ENCODE data around the gene OTX2. TPM values are rescaled to one million over a fixed set of nuclear protein-coding genes. Genes with fewer than 3 reads are reported as not detected.

The OTX2 gene
- total RNA-seq = not detected

- no peak within 1 kb of the TSS for H3K4me3 ChIP-seq (ENCODE audit: low read length)
- H3K27me3 ChIP-seq (ENCODE audit: insufficient read depth, low read length) = peaks cover 93% of the 10 kb centered on the region
- no peaks in the 10 kb centered on the region for H3K9me3 ChIP-seq (ENCODE audit: low read depth, low read length)
- H3K4me1 ChIP-seq (ENCODE audit: insufficient read depth, low read length) = no peaks in the 10 kb centered on the region
Measured at GRCh38 chr14:56810147-56810719, at the start of gene OTX2. OTX2 (minus strand) TSS chr14:56810479; CDS start chr14:56805456, 5,023 bp downstream.

- H3K27me3 ChIP-seq (ENCODE audit: insufficient read depth, low read length) = peaks cover 23% of the 10 kb centered on the region
- no peaks in the 10 kb centered on the region for H3K4me1 ChIP-seq (ENCODE audit: insufficient read depth, low read length)
- H3K9me3 ChIP-seq (ENCODE audit: low read depth, low read length) = no peaks in the 10 kb centered on the region
- no peak overlapping the region for H3K4me3 ChIP-seq (ENCODE audit: low read length)
Measured at GRCh38 chr14:56858422-56858821, 48.1 kb upstream of the OTX2 start.

GRCh38 chr14:56857216-56857615, 46.9 kb upstream of the OTX2 start:
- Histone ChIP-seq H3K4me3 (ENCODE audit: low read length) (no peak overlapping the region), H3K4me1 (ENCODE audit: insufficient read depth, low read length) (no peaks in the 10 kb centered on the region), H3K27me3 (ENCODE audit: insufficient read depth, low read length) (peaks cover 23% of the 10 kb centered on the region), H3K9me3 (ENCODE audit: low read depth, low read length) (no peaks in the 10 kb centered on the region)

- Histone ChIP-seq H3K4me1 (ENCODE audit: insufficient read depth, low read length) (no peaks in the 10 kb centered on the region), H3K9me3 (ENCODE audit: low read depth, low read length) (no peaks in the 10 kb centered on the region), H3K27me3 (ENCODE audit: insufficient read depth, low read length) (peaks cover 23% of the 10 kb centered on the region), H3K4me3 (ENCODE audit: low read length) (no peak overlapping the region)
Measured at GRCh38 chr14:56855891-56856461, 45.7 kb upstream of the OTX2 start.

- Histone ChIP-seq H3K4me3 (ENCODE audit: low read length) (no peak overlapping the region), H3K4me1 (ENCODE audit: insufficient read depth, low read length) (no peaks in the 10 kb centered on the region), H3K27me3 (ENCODE audit: insufficient read depth, low read length) (peaks cover 20% of the 10 kb centered on the region), H3K9me3 (ENCODE audit: low read depth, low read length) (no peaks in the 10 kb centered on the region)
Measured at GRCh38 chr14:56854325-56854724, 44.0 kb upstream of the OTX2 start.

GRCh38 chr14:56846970-56847930, 37.0 kb upstream of the OTX2 start:
- no peaks in the 10 kb centered on the region for H3K4me1 ChIP-seq (ENCODE audit: insufficient read depth, low read length)
- H3K9me3 ChIP-seq (ENCODE audit: low read depth, low read length) = no peaks in the 10 kb centered on the region
- peaks cover 18% of the 10 kb centered on the region for H3K27me3 ChIP-seq (ENCODE audit: insufficient read depth, low read length)
- H3K4me3 ChIP-seq (ENCODE audit: low read length) = no peak overlapping the region

- H3K4me1 ChIP-seq (ENCODE audit: insufficient read depth, low read length) = no peaks in the 10 kb centered on the region
- peaks cover 18% of the 10 kb centered on the region for H3K27me3 ChIP-seq (ENCODE audit: insufficient read depth, low read length)
- H3K4me3 ChIP-seq (ENCODE audit: low read length) = no peak overlapping the region
- H3K9me3 ChIP-seq (ENCODE audit: low read depth, low read length) = no peaks in the 10 kb centered on the region
Measured at GRCh38 chr14:56844406-56845002, 34.2 kb upstream of the OTX2 start.

GRCh38 chr14:56841611-56842010, 31.3 kb upstream of the OTX2 start:
- no peaks in the 10 kb centered on the region for H3K4me1 ChIP-seq (ENCODE audit: insufficient read depth, low read length)
- H3K9me3 ChIP-seq (ENCODE audit: low read depth, low read length) = no peaks in the 10 kb centered on the region

GRCh38 chr14:56840221-56840620, 29.9 kb upstream of the OTX2 start:
- H3K4me3 ChIP-seq (ENCODE audit: low read length) = no peak overlapping the region
- no peaks in the 10 kb centered on the region for H3K9me3 ChIP-seq (ENCODE audit: low read depth, low read length)
- no peaks in the 10 kb centered on the region for H3K4me1 ChIP-seq (ENCODE audit: insufficient read depth, low read length)
- H3K27me3 ChIP-seq (ENCODE audit: insufficient read depth, low read length) = peaks cover 8% of the 10 kb centered on the region

More at GRCh38 chr14:56841611-56842010, 31.3 kb upstream of the OTX2 start:
- Histone ChIP-seq H3K4me3 (ENCODE audit: low read length) (no peak overlapping the region), H3K27me3 (ENCODE audit: insufficient read depth, low read length) (peaks cover 17% of the 10 kb centered on the region)

- no peak overlapping the region for H3K4me3 ChIP-seq (ENCODE audit: low read length)
- H3K9me3 ChIP-seq (ENCODE audit: low read depth, low read length) = no peaks in the 10 kb centered on the region
- H3K27me3 ChIP-seq (ENCODE audit: insufficient read depth, low read length) = peaks cover 4% of the 10 kb centered on the region
- no peaks in the 10 kb centered on the region for H3K4me1 ChIP-seq (ENCODE audit: insufficient read depth, low read length)
Measured at GRCh38 chr14:56829151-56829550, 18.9 kb upstream of the OTX2 start.

GRCh38 chr14:56826214-56826613, 15.9 kb upstream of the OTX2 start:
- no peaks in the 10 kb centered on the region for H3K4me1 ChIP-seq (ENCODE audit: insufficient read depth, low read length)
- H3K4me3 ChIP-seq (ENCODE audit: low read length) = no peak overlapping the region
- peaks cover 15% of the 10 kb centered on the region for H3K27me3 ChIP-seq (ENCODE audit: insufficient read depth, low read length)
- H3K9me3 ChIP-seq (ENCODE audit: low read depth, low read length) = no peaks in the 10 kb centered on the region

GRCh38 chr14:56821805-56822610, 11.7 kb upstream of the OTX2 start:
- Histone ChIP-seq H3K4me1 (ENCODE audit: insufficient read depth, low read length) (no peaks in the 10 kb centered on the region), H3K27me3 (ENCODE audit: insufficient read depth, low read length) (peaks cover 47% of the 10 kb centered on the region), H3K9me3 (ENCODE audit: low read depth, low read length) (no peaks in the 10 kb centered on the region), H3K4me3 (ENCODE audit: low read length) (no peak overlapping the region)

- Histone ChIP-seq H3K9me3 (ENCODE audit: low read depth, low read length) (no peaks in the 10 kb centered on the region), H3K27me3 (ENCODE audit: insufficient read depth, low read length) (peaks cover 56% of the 10 kb centered on the region), H3K4me1 (ENCODE audit: insufficient read depth, low read length) (no peaks in the 10 kb centered on the region), H3K4me3 (ENCODE audit: low read length) (no peak overlapping the region)
Measured at GRCh38 chr14:56821177-56821576, 10.9 kb upstream of the OTX2 start.

- no peaks in the 10 kb centered on the region for H3K4me1 ChIP-seq (ENCODE audit: insufficient read depth, low read length)
- no peak overlapping the region for H3K4me3 ChIP-seq (ENCODE audit: low read length)
- peaks cover 87% of the 10 kb centered on the region for H3K27me3 ChIP-seq (ENCODE audit: insufficient read depth, low read length)
- no peaks in the 10 kb centered on the region for H3K9me3 ChIP-seq (ENCODE audit: low read depth, low read length)
Measured at GRCh38 chr14:56817396-56817921, 7.2 kb upstream of the OTX2 start.
